ENCODE measurements around the gene OSBPL3.

GRCh38 chr7:24894429-24895221 is 85.4 kb downstream of the OSBPL3 start:
- no peak for TF ChIP-seq POLR2A (IDR thresholded peaks at IDR 0.05; ENCODE audit: low read depth, low read length)
- TF ChIP-seq TAF1 (IDR thresholded peaks at IDR 0.05; ENCODE audit: low read depth, low read length) = no peak
